Measurements from ENCODE around the gene RNASE13. TPM values are rescaled to one million over a fixed set of nuclear protein-coding genes. Genes with fewer than 3 reads are reported as not detected.
A peak's percentile ranks its signal among the peaks of the same experiment; 100 is the strongest.

RNASE13 gene
- total and polyA plus RNA-seq, 2 experiments from 2014 or later = not detected

DNA sequence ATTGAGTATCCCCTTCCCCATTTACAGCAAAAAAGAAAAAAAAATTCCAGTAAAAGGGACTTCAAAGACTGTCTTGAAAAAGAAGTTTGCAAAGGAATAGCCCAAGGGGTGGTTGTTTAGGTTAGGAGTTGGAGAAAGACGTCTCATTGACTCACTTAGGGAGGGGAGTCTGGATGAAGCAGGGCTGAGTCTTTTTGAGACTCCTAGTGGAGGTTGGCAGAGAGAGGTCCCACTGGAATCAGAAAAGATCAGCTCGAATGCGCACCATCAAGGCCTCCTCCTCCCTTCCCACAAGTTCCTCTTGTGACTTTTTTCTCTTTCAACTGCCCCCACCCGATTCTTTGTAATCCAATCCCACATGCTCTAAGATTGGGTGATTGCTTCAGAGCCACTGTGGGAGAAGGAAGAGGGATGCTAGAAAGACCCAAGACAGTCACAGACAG is 37.4 kb upstream of the RNASE13 start (continued):
- TF ChIP-seq, protein P1, sequence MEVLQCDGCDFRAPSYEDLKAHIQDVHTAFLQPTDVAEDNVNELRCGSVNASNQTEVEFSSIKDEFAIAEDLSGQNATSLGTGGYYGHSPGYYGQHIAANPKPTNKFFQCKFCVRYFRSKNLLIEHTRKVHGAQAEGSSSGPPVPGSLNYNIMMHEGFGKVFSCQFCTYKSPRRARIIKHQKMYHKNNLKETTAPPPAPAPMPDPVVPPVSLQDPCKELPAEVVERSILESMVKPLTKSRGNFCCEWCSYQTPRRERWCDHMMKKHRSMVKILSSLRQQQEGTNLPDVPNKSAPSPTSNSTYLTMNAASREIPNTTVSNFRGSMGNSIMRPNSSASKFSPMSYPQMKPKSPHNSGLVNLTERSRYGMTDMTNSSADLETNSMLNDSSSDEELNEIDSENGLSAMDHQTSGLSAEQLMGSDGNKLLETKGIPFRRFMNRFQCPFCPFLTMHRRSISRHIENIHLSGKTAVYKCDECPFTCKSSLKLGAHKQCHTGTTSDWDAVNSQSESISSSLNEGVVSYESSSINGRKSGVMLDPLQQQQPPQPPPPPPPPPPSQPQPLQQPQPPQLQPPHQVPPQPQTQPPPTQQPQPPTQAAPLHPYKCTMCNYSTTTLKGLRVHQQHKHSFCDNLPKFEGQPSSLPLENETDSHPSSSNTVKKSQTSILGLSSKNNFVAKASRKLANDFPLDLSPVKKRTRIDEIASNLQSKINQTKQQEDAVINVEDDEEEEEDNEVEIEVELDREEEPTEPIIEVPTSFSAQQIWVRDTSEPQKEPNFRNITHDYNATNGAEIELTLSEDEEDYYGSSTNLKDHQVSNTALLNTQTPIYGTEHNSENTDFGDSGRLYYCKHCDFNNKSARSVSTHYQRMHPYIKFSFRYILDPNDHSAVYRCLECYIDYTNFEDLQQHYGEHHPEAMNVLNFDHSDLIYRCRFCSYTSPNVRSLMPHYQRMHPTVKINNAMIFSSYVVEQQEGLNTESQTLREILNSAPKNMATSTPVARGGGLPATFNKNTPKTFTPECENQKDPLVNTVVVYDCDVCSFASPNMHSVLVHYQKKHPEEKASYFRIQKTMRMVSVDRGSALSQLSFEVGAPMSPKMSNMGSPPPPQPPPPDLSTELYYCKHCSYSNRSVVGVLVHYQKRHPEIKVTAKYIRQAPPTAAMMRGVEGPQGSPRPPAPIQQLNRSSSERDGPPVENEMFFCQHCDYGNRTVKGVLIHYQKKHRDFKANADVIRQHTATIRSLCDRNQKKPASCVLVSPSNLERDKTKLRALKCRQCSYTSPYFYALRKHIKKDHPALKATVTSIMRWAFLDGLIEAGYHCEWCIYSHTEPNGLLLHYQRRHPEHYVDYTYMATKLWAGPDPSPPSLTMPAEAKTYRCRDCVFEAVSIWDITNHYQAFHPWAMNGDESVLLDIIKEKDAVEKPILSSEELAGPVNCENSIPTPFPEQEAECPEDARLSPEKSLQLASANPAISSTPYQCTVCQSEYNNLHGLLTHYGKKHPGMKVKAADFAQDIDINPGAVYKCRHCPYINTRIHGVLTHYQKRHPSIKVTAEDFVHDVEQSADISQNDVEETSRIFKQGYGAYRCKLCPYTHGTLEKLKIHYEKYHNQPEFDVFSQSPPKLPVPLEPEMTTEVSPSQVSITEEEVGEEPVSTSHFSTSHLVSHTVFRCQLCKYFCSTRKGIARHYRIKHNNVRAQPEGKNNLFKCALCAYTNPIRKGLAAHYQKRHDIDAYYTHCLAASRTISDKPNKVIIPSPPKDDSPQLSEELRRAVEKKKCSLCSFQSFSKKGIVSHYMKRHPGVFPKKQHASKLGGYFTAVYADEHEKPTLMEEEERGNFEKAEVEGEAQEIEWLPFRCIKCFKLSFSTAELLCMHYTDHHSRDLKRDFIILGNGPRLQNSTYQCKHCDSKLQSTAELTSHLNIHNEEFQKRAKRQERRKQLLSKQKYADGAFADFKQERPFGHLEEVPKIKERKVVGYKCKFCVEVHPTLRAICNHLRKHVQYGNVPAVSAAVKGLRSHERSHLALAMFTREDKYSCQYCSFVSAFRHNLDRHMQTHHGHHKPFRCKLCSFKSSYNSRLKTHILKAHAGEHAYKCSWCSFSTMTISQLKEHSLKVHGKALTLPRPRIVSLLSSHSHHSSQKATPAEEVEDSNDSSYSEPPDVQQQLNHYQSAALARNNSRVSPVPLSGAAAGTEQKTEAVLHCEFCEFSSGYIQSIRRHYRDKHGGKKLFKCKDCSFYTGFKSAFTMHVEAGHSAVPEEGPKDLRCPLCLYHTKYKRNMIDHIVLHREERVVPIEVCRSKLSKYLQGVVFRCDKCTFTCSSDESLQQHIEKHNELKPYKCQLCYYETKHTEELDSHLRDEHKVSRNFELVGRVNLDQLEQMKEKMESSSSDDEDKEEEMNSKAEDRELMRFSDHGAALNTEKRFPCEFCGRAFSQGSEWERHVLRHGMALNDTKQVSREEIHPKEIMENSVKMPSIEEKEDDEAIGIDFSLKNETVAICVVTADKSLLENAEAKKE (CRISPR knock-in tag; IDR thresholded peaks at IDR 0.05) = no peak
- TF ChIP-seq ZNF114 (CRISPR knock-in tag; IDR thresholded peaks at IDR 0.05) = no peak

DNA sequence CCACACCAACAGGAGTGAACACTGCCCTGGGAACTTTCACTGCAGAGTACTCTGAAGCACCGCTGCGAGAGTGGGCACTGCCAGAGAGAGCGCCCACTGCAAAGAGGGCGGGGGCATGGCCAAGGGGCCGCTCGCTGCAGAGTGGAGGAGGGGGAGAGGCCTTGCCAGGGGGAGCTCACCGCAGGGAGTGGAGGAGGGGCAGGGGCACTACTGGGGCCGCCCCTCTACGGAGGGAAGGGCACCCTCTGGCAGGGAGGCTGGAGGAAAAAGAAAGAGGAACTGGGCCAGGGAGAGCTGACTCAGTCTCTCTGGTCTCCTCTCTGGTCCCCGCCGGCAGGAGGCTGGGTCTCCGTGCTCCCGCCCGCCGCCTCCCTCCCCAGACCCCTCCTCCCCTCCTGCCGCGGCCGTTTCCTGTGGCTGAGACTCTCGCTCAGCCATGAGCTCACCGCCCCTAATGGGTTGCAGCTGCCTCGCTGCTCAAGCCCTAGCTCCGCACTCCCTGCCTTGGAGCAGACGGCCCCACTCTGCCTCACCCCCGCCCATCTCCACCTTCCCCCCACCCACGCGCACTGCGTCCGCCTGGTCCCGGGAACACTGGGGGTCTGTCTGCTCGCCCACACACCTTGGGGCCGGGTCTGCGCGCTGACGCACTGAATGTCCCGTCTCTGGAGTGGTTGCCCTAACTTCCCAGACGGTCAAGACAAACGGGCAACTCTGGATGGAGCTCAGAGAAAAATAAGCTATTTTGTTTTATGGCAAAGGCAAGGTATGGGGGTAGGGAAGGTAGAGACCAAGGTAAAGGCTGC is 36.8 kb upstream of the RNASE13 start:
- peak overlapping the region; percentile 91 for H2AFZ ChIP-seq
- H3F3A ChIP-seq (replicated peaks; ENCODE audit: low read depth) = peaks cover 17% of the 10 kb centered on the region
- ATAC-seq = peak; percentile 47
- peak overlapping the region; percentile 96 for H3K27ac Mint-ChIP-seq
- H3K9me3 Mint-ChIP-seq = no peaks in the 10 kb centered on the region; the same call in 1 of the 3 replicates
- H3K79me2 ChIP-seq (replicated peaks; ENCODE audit: insufficient read depth) = peaks cover 6% of the 10 kb centered on the region
- peaks cover 23% of the 10 kb centered on the region for H3K27me3 Mint-ChIP-seq (ENCODE audit: insufficient read depth, low read depth, poor library complexity)
- H3K4me1 ChIP-seq (ENCODE audit: insufficient read depth) = peaks cover 13% of the 10 kb centered on the region
- peak overlapping the region; percentile 98 for H3K4me2 ChIP-seq
- no peaks in the 10 kb centered on the region for H3K9me2 ChIP-seq (ENCODE audit: insufficient read depth)
- peak; percentile 94 for DNase-seq (ENCODE audit: low spot score)
- peaks cover 27% of the 10 kb centered on the region for H3K27me3 ChIP-seq (ENCODE audit: insufficient read depth)
- H3K4me3 Mint-ChIP-seq = peak overlapping the region; percentile 97
- peak overlapping the region; percentile 95 for H3K4me3 ChIP-seq
- no peak for TF ChIP-seq JUNB (IDR thresholded peaks at IDR 0.05; ENCODE audit: unreplicated experiment)
- no peak for TF ChIP-seq STAT1 (IDR thresholded peaks at IDR 0.05; ENCODE audit: unreplicated experiment)
- TF ChIP-seq POLR2AphosphoS5 (IDR thresholded peaks at IDR 0.05; ENCODE audit: low read depth) = peak; percentile 55; the same call in 1 of the 2 replicates
- no peak for TF ChIP-seq CREB1 (CRISPR knock-in tag; IDR thresholded peaks at IDR 0.05; ENCODE audit: low read depth)
- TF ChIP-seq, protein P2, sequence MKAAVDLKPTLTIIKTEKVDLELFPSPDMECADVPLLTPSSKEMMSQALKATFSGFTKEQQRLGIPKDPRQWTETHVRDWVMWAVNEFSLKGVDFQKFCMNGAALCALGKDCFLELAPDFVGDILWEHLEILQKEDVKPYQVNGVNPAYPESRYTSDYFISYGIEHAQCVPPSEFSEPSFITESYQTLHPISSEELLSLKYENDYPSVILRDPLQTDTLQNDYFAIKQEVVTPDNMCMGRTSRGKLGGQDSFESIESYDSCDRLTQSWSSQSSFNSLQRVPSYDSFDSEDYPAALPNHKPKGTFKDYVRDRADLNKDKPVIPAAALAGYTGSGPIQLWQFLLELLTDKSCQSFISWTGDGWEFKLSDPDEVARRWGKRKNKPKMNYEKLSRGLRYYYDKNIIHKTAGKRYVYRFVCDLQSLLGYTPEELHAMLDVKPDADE (IDR thresholded peaks at IDR 0.05) = peak; percentile 40; the same call in 1 of the 2 replicates
- H4K20me1 ChIP-seq (replicated peaks; ENCODE audit: insufficient read depth) = peaks cover 3% of the 10 kb centered on the region; the same call in 1 of the 2 replicates
- peaks cover 35% of the 10 kb centered on the region for H3K4me1 Mint-ChIP-seq
- peaks cover 4% of the 10 kb centered on the region; the same call in 1 of the 2 replicates for H3K36me3 ChIP-seq (ENCODE audit: insufficient read depth)
- H3K36me3 Mint-ChIP-seq (ENCODE audit: low read depth) = peaks cover 39% of the 10 kb centered on the region
- peak overlapping the region; percentile 92 for H3K27ac ChIP-seq (ENCODE audit: low read depth)
